ENCODE results near the gene ZNF398.
A peak's percentile ranks its signal among the peaks of the same experiment; 100 is the strongest.

ZNF398 gene

DNA sequence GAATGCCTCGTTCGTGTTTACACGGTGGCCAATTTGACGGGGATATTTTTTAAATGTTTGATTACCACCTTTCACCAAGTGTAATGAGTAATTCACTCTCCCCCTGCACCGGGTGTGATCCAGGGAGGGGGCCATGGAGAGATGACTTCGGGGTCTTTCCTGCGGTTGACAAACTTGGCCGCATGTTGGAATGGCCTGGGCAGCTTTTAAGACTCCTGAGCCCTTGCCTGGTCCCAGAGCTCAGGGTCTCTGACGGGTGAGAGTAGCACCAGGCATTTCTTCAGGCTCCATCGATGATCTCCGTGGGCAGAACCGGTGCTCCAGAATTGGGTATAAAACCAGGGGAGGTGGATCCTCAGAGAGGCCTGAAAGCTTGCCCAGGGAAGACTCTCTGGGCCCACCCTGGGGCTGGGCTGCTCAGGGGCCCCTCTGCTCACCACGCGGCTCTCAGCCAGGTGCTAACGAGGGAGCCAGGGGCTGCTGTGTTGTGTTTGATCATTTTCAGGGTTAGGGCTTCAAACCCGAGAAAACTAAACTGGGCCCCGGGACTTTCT is 49.0 kb downstream of the ZNF398 start:
- DNase-seq: peak in 1 of 56 donors; percentile 19

DNA sequence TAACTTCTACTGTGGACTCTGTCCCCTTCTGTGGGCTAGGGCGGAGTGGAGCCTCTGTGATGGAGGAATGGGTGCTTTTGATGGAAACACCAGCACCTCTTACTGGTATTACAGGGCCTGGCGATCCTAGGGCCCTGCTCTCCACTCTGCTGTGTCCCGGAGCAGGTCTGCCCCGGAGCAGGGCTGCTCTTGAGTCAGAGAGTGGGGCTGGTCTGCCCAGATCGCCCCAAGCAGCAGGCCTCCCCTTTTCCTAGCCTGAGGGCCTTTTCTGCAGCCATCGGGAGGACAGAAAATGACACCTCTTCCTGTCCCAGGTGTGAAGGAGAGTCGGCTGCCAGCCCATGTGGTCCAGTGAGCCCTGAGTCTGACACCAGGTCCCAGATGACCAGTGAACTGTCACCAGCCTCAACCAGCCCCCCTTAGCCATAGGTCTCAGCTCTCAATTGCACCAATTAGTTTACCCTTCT is 49.5 kb downstream of the ZNF398 start:
- DNase-seq: no peak

DNA sequence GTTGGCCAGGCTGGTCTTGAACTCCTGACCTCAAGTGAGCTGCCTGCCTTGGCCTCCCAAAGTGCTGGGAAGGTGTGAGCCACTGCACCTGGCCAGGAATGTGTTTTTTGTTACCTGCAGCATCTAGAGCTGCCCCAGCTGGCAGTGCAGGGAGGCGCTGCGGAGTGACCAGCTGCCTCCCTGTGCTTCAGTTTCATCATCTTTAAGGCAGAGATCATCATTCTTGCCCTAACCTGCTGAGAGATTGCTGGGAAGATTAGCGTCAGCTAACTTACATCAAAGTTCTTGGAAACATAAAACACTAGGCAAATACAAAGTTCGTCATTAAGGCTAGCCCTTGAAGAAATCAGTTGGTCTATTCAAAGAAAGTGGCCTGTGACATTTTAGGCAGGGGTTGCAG is 50.4 kb downstream of the ZNF398 start:
- no peak for DNase-seq

DNA sequence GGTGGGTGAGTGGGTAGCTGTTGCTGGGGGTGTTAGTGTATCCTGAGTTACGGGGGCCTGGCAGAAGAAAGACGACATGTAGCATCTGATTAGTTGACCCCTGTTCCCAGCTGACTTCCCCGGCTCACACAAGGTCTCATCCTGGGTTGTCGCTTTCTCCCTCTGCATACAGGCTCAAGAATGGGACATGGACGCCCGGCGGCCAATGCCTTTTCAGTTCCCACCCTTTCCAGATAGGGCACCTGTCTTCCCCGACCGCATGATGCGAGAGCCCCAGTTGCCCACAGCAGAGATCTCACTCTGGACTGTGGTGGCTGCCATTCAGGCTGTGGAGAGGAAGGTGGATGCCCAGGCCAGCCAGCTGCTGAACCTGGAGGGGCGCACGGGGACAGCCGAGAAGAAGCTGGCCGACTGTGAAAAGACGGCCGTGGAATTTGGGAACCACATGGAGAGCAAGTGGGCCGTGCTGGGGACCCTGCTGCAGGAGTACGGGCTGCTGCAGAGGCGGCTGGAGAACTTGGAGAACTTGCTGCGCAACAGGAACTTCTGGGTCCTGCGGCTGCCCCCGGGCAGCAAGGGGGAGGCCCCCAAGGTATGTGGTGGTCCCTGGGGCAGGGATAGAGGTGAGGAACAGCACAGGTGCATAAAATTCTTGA is 51.0 kb downstream of the ZNF398 start:
- no peak for DNase-seq

DNA sequence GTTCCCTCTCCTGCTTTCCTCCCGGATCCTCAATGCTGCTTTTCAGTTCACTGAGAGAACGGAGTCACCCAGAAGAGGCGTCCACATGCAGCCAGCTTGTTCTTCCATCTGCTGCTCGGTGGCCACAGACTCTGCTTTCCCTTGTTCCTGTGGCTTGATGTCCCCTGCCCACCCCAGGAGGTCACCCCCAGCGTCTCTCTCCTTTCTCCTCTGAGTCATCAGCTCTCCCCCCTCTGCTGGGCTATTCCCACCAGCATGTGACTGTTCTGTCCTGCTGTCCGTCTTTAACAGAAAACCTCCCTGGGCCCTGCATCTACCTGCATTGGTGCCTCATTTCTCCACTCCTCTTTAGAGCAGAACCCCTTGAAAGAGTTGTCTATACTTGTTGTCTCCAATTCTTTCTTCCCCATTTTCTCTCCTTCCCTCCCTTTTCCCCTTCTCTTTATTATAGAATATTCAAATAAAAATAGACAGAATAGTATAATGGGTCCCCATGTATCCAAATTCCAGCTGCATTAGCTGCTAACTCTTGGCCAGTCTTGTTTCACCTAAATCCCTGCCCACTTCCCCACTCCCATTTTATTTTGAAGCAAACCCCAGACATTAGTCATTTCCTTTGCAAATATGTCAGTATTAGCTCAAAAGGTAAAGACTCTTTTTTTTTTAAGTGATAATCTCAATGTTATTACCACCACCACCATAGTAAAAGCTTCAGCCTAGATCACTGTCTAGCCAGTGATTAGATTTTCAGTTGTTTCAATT is 52.2 kb downstream of the ZNF398 start:
- DNase-seq: no peak

DNA sequence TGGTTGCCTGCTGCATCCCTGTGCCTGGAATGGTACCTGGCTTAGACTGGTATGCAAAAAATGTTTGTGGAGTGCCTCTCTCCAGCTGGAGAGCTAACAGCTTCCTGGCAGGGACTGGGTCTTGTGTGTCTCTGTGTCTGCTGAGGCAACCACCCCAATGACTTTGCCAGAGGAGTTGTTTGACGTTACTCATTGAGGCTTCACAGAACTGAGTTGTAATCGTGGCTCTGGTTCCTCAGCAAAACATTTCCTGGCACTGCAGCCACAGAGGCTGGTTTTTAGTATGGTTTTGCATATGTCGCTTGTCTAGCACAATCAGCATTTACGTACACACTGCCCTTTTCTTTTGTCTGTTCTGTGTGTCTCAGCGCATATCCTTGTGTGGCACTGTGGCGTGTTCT is 55.6 kb downstream of the ZNF398 start:
- no peak for DNase-seq

DNA sequence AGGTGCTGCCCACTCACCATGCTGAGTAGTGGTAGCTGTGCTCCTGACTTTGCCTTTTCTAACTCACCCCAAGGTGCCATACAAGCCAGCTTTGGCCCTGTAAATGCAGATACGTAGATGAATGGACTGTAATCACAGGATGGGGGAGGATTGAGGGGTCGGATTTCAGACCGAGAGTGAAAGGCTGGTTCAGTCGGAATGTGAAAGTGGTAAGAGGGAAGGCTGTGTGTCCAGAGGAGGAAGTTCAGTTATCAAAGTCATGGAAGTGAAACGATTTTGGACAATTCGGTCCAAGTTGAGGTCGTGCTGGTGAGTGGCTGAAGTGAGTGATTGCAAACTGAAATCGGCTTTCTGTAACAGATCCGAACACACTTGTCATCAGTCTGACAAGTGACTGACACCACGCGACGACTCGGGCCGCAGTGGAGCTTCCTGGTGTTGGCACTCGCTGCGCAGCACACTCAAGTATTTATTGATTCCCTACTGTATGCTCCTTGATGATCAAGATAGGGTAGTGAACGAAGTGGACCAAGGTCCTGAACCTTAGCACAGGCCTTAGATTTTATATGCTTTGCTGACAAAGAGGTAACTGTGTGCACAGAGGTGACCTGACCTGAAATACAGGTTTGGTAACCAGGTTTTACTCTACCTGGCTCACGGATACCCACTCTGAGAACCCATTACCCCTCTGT is 58.6 kb downstream of the ZNF398 start:
- DNase-seq: no peak

DNA sequence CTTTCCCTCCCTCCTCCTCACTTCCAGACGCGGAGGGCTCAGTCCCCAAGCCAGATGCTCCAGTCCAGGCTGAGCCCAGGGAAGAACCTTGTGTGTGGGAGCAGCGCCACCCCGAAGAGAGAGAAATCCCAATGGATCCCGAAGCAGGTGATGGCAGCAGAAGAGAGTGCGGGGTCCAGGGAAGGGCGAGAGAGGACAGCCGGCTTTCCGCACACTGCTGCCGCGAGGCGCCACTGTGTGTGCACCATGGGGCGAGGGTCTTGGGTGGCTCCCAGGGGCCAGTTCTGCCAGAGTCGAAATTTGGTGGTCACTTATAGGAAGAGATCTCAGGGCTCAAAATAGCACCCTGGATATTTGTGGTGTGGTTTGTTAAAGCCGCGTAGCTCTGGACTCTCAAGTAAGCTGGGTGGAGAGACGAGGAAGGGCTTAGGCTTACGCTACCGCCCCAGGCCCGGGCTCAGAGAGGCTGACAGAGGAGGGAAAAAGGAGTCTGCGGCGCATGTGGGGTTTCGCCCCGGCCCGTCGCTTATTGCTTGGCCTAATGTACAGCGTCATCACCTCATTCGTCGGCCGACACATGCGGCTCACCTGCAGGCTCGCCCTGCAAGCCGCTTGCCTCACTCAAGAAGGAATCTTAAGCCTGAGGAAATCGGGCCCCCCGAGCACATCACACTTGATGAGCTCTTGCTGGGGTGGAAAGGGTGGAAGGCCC is 60.2 kb downstream of the ZNF398 start:
- DNase-seq: no peak

DNA sequence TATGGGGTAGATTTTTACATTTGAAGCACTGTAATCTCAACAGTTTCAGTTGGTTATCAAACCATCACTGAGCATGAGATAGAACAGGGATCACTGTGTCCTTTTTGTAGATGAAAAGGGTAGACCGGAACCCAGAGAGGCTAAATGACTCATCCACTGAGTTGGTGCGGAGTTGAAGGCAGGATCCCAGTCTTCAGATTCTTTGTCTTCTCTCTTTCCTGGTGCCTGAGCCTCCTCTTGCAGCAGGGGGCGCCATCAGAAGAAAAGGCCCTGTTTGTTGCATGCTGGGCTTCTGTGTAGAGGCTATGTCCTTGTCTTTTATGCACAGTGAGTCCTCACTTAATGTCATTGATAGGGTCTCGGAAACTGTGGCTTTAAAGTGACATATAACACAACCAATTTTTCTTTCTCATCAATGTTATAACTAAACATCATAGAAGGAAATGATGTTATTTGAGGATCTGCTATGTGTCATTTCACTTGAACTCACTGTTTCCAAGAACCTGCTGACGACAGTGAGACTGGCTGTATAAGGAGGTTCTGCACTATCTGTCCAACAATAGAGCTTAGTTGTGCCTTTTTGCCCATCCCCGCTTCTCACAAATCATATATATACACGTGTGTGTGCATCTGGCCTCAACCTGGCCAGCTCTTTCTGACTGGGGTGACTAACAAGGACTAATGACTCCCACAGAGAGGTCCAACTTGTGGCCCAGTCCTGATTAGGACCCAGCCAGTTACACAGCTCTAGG is 62.4 kb downstream of the ZNF398 start:
- peak in 2 of 56 donors; percentile 11 to 12 for DNase-seq

DNA sequence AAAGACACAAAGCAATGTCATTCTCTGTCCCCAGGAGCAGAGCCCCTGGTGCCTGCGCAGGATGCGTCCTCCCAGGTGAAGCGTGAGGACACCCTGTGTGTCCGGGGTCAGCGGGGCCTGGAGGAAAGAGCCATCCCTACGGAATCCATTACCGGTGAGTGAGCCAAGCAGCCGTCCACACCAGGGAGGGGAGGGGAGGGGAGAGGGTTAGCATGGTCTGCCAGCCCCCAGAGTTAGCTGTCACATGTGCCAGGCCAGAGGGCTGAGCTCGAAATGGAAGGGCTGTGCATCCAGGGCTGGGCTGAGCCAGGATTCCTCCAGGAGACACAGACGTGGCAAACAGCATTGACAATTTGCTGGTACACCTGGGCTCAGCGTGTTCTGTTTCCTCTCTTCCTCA is 63.3 kb downstream of the ZNF398 start:
- DNase-seq: no peak

DNA sequence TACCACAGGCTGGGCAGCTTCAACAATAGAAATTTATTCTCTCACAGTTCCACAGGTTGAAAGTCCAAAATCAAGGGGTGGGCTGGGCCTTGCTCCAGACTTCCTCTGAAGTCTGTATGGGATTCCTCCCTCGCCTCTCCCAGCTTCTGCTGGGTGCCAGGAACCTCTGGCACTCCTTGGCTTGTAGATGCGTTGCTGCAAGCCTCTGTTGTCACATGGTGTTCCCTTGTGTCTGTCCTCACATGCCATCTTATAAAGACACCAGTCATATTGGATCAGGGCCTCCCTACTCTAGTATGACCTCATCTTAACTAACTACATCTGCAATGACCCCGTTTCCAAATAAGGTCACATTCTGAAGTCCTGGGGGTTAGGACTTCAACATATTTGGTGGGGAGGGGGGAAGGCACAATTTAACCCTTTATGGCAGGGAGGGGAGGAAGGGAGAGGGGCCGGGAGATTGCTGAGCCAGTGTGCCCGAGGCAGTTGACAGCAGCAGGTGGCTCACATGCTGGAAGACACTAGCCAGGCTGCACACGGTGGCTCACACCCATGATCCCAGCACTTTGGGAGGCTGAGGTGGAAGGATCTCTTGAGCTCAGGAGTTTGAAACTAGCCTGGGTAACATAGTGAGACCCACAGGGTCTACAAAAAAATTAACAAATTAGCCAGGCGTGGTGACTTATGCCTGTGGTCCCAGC is 66.9 kb downstream of the ZNF398 start:
- no peak for DNase-seq

DNA sequence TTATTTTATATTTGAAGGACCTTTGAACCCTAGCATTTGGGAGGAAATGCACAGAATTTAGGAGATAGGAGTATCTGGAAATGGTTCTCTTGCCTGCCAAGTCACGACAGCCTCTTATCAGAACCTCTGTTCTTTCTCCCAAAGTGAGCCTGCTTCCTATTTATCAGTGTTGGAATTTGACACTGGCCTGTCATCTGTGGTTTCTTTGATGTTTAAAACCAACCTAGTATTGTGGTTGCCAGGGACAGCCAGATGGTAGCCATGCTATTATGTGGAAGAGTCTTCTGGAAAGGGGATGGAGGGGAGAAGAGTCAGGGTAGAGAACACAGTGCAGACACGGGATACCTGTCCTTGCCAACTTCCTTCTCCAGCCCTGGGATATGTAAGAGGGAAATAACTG is 69.1 kb downstream of the ZNF398 start:
- DNase-seq: no peak

DNA sequence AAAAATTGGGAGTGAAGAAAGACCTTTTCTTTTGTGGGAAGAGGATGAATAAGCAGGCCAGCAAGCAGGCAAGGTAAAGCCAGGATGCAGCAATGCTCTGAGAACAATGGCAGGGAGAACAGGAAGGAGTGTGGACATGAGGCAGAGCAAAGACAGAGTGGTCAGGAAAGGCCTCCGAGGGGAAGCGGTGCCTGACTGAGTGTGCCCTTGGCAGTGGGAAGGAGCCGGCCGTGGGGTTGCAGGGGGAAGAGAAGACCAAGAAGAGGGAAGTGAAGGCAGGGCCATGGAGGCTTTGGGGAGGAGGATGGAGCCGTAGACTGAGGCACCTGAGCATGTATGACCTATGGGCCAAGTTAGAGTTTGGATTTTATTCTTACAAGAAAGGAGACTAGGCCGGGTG is 70.3 kb downstream of the ZNF398 start:
- DNase-seq: no peak

DNA sequence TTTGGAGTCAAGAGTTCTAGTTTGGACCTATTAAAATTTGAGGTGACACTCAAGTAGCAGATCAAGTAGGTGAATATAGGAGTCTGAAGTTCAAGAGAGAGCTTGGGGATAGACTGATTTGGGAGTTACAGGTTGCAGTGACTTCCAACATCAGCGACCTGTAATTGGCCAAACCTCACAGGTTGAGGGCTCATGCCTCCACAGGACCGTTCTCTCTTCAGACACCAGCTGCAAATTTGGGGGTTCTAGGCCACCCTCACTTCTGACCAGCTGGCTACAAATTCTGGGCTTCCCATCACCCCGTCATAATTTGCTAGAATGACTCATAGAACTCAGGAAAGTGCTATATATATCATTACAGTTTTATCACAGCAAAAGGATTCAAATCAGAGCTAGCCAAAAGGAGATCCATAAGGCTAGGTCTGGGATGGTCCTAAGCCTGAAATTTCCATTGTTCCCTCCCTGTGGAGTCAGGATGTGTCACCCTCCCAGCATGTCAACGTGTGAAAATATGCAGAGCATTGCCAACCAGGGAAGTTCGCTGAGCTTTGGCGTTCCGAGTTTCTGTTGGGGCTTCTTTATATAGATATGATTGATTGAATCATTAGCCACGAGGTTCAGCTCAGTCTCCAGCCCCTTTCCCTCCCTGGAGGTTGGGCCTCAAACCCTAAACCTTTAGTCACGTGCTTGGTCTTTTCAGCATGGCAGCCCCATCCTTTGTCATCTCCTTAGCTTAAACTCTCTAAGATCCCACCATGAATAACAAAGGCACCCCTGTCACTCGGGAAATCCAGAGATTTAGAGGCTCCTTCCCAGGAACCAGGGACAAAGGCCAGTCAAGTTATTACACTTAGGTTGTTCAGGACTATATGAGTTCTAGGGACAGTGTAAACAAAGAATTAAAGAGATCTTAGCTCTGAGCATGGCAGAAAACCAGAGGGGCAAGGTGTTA is 71.5 kb downstream of the ZNF398 start:
- peak in 1 of 56 donors; percentile 15 for DNase-seq

DNA sequence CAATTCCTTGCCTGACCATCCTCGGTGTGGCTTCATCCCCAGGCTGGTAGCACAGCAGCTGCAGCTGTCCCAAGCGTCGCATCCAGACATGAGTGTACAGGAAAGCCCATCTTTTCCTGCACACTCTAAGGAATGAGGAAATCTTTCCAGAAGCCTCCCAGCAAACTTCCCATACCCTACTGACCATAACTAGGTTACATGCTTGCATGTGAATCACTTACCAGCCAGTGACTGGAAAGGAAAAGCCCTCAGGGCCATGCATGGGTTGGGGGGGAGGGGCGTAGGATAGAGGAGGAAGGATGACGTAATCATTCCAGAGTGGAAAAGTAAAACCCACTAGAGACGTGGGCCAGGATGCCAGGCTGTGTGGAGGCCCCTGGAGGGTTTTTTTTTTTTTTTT is 73.3 kb downstream of the ZNF398 start:
- no peak for DNase-seq

DNA sequence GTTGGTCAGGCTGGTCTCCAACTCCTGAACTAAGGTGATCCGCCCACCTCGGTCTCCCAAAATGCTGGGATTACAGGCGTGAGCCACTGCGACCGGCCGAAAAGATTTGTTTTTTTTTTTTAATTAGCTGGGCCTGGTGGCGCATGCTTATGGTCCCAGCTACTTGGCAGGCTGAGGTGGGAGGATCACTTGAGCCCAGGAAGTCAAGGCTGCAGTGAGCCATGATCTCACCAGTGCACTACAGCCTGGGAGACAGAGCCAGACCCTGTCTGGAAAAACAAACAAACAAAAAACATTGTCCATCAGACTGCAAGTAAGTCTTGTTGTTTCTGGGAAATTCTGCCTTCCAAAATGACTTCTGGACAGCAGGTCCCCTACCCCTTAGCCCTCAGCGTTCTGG is 75.9 kb downstream of the ZNF398 start:
- DNase-seq: peak in 1 of 56 donors; percentile 37

DNA sequence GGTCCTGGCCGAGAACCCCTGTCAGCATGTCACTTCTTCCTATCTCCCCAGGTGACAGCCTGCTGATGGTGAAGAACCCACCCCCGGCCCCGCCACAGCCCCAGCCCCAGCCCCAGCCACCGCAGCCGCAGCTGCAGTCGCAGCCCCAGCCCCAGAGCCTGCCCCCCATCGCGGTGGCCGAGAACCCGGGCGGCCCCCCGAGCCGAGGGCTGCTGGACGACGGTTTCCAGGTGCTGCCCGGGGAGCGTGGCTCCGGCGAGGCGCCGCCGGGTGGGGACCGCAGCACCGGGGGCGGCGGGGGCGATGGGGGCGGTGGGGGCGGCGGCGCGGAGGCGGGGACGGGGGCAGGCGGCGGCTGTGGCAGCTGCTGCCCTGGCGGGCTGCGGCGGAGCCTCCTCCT is 76.5 kb downstream of the ZNF398 start:
- DNase-seq: no peak

DNA sequence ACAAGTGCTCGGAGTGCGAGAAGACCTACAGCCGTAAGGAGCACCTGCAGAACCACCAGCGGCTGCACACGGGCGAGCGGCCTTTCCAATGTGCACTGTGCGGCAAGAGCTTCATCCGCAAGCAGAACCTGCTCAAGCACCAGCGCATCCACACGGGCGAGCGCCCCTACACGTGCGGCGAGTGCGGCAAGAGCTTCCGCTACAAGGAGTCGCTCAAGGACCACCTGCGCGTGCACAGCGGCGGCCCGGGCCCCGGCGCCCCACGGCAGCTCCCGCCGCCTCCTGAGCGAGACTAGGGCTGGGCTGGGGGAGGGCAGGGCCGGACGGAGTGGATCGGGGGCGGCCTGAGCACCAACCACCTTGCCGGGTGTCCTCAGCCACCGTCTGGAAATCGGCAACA is 77.1 kb downstream of the ZNF398 start:
- no peak for DNase-seq

DNA sequence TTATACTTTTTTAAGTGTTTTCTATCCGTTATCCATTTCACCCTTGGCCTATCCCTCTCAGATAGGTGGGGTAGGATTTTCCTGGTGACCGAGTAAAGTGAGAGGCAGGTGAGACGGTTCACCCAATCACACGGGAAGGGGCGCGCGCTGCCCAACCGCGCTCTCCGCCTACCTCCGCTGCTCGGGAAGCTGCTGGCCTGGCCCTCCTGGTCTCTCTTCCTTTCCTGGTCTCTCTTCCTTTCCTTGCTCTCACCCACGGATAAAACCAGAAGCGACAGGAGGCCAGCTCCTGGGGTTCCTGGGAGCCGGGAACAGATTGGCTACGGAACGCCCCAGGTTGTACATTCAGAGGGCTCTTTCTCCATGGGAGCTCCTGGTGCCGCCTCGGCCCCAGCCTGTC is 77.9 kb downstream of the ZNF398 start:
- DNase-seq: no peak
